Activated CD8-positive, alpha-beta memory T cell treated with anti-CD3 and anti-CD28 coated beads for 4 hours (primary cell): ENCODE measurements around the gene ITGBL1.

Experiments used
- DNase-seq, 2 donors: peaks; one replicate each; pipeline ENCODE4 v3.0.0-alpha.2; 2020; ENCODE audit warnings: low read depth in 2 of 2

Gene ITGBL1

GRCh38 chr13:101698400-101698799 lies 245.9 kb downstream of the ITGBL1 start:
- DNase-seq: no peak

GRCh38 chr13:101700598-101700997 lies 248.1 kb downstream of the ITGBL1 start:
- DNase-seq: no peak

DNA sequence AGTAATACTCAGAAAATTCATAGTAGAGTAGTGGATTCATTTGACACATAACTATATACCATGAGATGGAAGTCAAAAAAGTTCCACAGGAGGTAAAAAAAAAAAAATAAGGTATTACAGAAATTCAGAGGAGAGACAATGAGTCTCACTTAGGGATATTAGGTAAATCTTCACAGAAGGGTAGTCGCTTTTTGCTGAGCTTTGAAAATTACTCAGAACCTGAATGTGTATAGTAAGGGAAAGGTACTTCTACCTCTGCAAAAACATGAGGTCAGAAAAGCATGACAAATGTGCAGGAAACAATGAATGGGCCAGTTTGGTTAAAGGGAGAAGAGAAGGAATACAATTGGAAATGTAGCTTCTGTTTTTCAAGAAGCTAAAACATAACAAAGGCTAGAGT lies 250.6 kb downstream of the ITGBL1 start:
- no peak for DNase-seq

- DNase-seq: no peak
Measured at GRCh38 chr13:101703838-101704237, 251.4 kb downstream of the ITGBL1 start.

DNA sequence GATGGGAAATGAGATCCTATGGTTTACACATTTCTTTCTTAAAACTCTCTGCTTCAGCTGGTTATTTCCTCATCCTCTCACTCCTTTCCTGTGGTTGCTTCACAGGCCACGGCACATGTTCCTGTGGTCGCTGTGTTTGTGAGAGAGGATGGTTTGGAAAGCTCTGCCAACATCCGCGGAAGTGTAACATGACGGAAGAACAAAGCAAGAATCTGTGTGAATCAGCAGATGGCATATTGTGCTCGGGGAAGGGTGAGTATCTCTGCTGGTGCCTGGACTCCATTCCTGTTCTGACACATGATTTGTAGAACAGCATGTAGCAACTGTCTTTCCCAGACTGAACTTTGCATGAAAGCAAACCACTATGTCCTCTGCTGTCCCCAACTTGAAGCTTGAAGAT lies 254.2 kb downstream of the ITGBL1 start:
- DNase-seq: no peak

DNA sequence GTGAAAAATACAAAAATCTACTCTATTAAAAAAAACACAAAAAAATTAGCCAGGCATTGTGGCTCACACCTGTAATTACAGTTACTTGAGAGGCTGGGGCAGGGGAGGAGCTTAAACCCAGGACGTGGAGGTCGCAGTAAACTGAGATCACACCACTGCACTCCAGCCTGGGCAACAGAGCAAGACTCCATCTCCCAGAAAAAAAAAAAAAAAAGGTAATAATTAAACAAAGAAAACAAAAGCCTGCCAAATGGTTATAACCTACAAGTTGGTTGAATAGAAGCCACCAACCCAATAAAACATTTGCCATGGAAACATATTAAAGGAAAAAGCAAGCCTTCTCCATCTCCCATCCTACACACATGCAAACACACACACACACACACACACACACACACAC lies 255.2 kb downstream of the ITGBL1 start:
- no peak for DNase-seq

DNA sequence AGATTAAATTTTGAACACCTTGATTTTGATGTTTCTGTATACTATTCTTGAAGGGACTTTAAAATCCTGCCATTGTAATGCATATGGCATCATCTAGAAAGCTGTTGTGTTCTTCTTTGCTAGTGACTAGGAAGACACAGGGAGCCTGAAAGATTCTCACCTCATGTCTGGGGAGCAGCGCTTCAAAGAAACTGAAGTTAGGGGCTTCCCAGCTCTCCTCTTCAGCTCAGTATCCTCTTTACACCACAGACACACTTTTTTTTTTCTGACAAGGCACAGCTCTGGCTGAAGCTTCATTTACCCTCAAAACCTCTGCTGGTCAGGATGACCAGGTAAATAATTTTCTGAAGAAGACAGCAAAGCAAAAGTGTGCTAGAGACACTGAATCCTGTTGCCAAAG lies 255.6 kb downstream of the ITGBL1 start:
- no peak for DNase-seq

- DNase-seq: no peak
Measured at GRCh38 chr13:101709952-101710351, 257.5 kb downstream of the ITGBL1 start.

GRCh38 chr13:101711307-101712025 lies 259.0 kb downstream of the ITGBL1 start:
- DNase-seq: no peak

DNA sequence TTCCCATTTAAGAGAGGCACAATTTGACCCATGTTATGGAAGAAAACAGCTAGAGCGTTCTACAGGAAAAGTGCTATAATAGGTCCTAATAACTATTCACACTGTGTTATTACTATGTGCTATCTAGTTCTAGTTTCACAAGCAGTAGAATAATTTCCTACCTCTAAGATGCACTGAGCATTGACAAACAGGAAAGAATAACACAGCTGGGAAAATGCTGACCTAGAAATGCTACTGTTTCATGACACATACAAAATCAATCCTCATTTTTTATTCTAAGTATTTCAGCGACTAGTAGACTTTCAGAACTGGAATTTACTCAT lies 259.5 kb downstream of the ITGBL1 start:
- no peak for DNase-seq

DNA sequence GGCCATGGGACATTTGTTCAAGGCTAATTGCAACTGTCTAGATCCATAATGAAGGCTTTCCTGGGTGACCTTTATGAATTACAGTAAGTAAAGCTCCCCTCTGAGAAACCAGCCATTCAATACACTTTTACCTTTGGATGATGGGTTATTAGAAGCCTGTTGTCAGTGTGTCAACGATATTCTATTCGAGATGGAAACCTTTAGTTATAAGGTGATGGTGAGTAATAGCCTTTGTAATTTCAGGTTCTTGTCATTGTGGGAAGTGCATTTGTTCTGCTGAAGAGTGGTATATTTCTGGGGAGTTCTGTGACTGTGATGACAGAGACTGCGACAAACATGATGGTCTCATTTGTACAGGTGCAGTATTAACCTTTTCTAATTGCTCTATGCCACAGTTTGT lies 261.7 kb downstream of the ITGBL1 start:
- no peak for DNase-seq

DNA sequence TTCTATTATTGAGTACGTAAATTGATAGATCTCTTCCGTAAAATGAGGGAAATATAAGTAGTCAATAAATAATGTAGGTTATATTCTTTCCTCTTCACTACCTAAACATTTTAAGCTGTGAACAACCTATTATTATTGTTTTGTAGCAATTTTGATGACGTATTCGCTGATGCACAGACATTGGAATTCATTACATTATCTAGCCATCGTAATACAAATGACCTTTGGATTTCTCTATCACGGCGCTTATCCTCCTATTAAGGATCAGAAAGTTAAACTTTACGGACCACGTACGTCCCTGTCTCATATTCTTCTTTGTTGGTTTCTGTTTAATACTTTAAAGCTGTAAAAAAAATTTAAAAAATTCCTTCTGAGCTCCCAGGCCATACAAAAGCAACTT lies 264.9 kb downstream of the ITGBL1 start:
- no peak for DNase-seq

GRCh38 chr13:101718496-101718895 lies 266.0 kb downstream of the ITGBL1 start:
- DNase-seq: no peak

- no peak for DNase-seq
Measured at GRCh38 chr13:101726681-101727080, 274.2 kb downstream of the ITGBL1 start.

GRCh38 chr13:101727118-101727517 lies 274.6 kb downstream of the ITGBL1 start:
- DNase-seq: no peak

- no peak for DNase-seq
Measured at GRCh38 chr13:101728021-101728420, 275.5 kb downstream of the ITGBL1 start.

GRCh38 chr13:101728615-101729014 lies 276.1 kb downstream of the ITGBL1 start:
- no peak for DNase-seq

- no peak for DNase-seq
Measured at GRCh38 chr13:101730420-101731000, 278.0 kb downstream of the ITGBL1 start.

GRCh38 chr13:101736566-101736965 lies 284.1 kb downstream of the ITGBL1 start:
- no peak for DNase-seq

DNA sequence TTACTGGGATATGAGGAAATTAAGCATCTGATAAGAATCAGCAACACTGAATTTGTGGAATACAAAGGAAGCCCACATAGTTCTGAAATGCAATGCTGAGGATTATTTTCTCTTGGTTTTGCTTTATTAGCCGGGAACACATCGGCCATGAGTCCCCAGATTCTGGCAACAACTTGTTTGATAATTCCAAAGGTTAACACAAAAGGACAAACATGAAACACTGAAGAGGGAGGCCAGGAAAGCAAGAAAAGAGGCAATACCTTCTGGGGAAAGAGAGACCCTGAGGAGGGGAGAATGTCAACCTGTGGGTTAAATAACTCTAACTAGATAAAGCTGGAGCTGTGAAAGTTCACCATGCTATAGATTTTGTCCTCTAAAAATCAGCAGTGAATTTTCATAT lies 285.9 kb downstream of the ITGBL1 start:
- no peak for DNase-seq

DNA sequence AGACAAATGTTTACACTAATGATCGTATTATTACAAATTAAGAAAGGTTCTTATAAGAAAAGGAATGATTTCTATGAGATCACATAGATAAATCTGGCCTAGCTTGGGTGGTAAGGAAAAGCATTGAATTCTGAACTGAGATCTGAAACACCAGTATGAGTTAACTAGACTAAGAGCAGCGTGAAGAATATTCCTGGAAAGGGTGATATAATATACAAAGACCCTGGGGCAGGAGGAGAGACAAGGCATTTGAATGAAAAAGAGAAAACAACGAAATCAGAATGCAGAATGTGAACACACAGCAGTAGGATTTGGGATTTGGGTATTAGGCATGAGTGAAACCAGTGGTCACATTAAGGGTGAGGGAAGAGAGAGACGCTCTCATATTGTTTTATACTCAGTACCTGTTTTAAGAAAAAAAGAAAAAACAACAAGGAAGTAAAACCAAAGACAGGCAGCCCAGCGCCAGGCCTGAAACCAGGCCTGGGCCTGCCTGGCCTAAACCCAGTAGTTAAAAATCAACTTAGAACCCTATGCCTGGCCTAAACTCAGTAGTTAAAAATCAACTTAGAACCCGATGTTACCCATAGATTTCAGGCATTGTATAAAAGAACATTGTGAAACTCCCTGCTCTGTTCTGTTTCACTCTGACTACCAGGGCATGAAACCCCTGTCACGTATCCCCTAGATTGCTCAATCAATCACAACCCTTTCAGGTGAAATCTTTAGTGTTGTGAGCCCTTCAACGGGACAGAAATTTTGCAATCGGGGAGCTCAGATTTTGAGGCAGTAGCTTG lies 287.1 kb downstream of the ITGBL1 start:
- no peak for DNase-seq

GRCh38 chr13:101746513-101746912 lies 294.0 kb downstream of the ITGBL1 start:
- DNase-seq: no peak

DNA sequence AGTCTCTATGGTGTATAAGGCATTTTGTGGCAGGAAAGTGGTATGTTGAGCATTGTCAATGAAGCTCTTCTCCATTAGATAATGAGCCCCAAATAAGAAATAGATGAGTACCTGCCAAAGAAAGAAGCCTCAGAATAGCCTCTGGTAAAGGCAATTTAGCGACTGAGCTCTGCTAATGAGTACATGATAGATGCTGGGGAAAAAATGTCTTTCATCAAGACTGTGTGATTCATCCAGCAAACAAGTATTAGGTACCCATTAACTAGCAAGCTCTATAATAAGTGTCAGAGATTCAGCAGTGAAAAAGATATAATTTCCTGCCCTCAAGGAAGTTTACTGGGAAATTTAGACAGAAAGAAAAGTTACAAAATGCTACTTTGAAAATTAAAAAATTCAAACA lies 294.6 kb downstream of the ITGBL1 start:
- DNase-seq: no peak
